Glutamatergic neuron (in vitro differentiated cells): ENCODE results near the gene PRSS33. TPM values are rescaled to one million over a fixed set of nuclear protein-coding genes. Genes with fewer than 3 reads are reported as not detected.

Experiments used
- DNase-seq: peaks from one replicate; pipeline ENCODE4 v3.0.0; 2022
- H3K27ac Mint-ChIP-seq: one replicate; pipeline ENCODE4 v1.8.0; 2020; ENCODE audit warnings: mild to moderate bottlenecking, mixed read lengths, inconsistent platforms; ENCODE audit not compliant: unreplicated experiment
- H3K27me3 Mint-ChIP-seq: one replicate; pipeline ENCODE4 v1.8.0; 2020; ENCODE audit warnings: mild to moderate bottlenecking, moderate library complexity, mixed read lengths, inconsistent platforms; ENCODE audit not compliant: unreplicated experiment
- H3K36me3 Mint-ChIP-seq: one replicate; pipeline ENCODE4 v1.8.0; 2020; ENCODE audit warnings: mild to moderate bottlenecking, mixed read lengths, inconsistent platforms; ENCODE audit not compliant: unreplicated experiment
- H3K4me1 Mint-ChIP-seq: one replicate; pipeline ENCODE4 v1.8.0; 2020; ENCODE audit warnings: mild to moderate bottlenecking, low read depth, mixed read lengths, inconsistent platforms; ENCODE audit not compliant: unreplicated experiment
- H3K4me3 Mint-ChIP-seq: one replicate; pipeline ENCODE4 v1.8.0; 2020; ENCODE audit warnings: mild to moderate bottlenecking, mixed read lengths, inconsistent platforms; ENCODE audit not compliant: unreplicated experiment
- H3K9me3 Mint-ChIP-seq: one replicate; pipeline ENCODE4 v1.8.0; 2020; ENCODE audit warnings: mild to moderate bottlenecking, moderate library complexity, mixed read lengths, inconsistent platforms; ENCODE audit not compliant: unreplicated experiment
- total RNA-seq: library from RNA; stranded (reverse); fragmentation: NEBNext Ultra II Directional; extraction: Animal tissue kit (Norgen Biotek cat#: 25700); gene quantifications from one replicate; pipeline ENCODE4 v1.2.1, GENCODE V29; 2021; ENCODE audit not compliant: unreplicated experiment
- TF ChIP-seq, protein P1 (sequence below): fragments of 200-600 bp; sonication (generic); IDR thresholded peaks from one replicate; pipeline ENCODE4 v1.5.0; 2021; ENCODE audit not compliant: partially characterized antibody, unreplicated experiment

Gene PRSS33
- total RNA-seq, 1 donor from 2014 or later: 0.39 TPM

DNA sequence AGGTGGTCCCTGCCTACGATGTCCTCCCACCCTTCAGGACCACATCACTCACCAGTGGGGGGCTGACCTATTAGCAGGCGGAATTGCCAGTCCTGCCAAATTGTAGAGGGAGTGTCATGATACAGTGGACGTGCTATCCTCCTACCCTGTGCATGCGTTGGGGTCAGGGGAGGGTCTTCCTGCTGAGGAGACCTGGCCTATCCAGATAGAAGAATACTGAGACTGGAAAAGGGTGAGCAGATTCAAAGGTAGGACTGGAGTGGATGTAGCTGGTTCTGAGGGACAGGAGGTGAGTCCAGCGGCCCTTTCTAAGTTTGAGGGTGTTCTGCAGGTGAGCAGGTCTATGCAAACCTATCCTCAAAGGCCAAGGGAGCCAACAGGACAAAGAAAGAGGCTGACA, 18.9 kb upstream of the PRSS33 start:
- no peak for DNase-seq
- Mint-ChIP-seq H3K27ac (no peak overlapping the region), H3K4me1 (no peaks in the 10 kb centered on the region), H3K27me3 (peaks cover 3% of the 10 kb centered on the region), H3K9me3 (peaks cover 13% of the 10 kb centered on the region), H3K36me3 (peaks cover 17% of the 10 kb centered on the region), H3K4me3 (no peak overlapping the region)
- TF ChIP-seq, protein P1, sequence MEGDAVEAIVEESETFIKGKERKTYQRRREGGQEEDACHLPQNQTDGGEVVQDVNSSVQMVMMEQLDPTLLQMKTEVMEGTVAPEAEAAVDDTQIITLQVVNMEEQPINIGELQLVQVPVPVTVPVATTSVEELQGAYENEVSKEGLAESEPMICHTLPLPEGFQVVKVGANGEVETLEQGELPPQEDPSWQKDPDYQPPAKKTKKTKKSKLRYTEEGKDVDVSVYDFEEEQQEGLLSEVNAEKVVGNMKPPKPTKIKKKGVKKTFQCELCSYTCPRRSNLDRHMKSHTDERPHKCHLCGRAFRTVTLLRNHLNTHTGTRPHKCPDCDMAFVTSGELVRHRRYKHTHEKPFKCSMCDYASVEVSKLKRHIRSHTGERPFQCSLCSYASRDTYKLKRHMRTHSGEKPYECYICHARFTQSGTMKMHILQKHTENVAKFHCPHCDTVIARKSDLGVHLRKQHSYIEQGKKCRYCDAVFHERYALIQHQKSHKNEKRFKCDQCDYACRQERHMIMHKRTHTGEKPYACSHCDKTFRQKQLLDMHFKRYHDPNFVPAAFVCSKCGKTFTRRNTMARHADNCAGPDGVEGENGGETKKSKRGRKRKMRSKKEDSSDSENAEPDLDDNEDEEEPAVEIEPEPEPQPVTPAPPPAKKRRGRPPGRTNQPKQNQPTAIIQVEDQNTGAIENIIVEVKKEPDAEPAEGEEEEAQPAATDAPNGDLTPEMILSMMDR: no peak

DNA sequence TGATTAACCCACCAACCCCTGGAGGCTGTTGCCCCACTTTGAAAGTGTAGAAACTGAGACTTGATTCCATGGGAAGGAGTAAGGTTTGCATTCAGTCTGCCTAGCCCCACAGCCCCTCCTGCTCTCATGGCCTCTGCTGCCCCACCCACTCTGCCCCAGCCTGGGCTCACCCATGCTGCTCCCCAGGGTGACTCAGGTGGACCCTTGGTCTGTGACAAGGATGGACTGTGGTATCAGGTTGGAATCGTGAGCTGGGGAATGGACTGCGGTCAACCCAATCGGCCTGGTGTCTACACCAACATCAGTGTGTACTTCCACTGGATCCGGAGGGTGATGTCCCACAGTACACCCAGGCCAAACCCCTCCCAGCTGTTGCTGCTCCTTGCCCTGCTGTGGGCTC, 17.4 kb upstream of the PRSS33 start:
- Mint-ChIP-seq H3K9me3 (peaks cover 12% of the 10 kb centered on the region), H3K4me3 (no peak overlapping the region), H3K27me3 (peaks cover 3% of the 10 kb centered on the region), H3K36me3 (peaks cover 17% of the 10 kb centered on the region), H3K4me1 (no peaks in the 10 kb centered on the region), H3K27ac (no peak overlapping the region)
- no peak for DNase-seq
- TF ChIP-seq, protein P1: no peak

DNA sequence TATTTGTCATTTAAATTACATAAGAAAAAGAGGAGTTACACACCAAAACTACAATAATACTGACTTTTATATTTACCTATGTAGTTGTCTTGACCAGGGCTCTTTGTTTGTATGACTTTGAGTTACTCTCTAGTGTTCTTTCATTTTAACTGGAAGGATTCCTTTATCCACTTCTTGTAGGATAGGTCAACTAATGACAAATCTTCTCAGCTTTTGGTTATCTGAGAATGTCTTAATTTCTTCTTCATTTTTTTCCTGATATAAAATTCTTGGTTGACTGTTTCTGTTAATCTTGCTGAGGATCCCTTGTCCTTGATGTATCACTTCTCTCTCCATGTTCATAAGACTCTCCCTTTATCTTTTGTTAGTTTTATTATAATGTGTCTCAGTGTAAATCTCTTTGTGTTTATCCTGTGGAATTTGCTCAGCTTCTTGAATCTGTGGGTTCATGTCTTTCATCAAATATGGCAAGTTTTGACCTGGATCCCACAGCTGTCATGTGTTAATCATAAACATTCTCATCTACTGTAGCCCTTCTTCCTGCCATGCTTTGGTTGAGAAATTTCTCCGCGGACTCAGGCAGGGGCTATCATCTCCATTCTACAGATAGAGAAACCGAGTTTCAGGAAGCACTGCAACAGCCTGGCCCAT, 16.3 kb upstream of the PRSS33 start:
- no peak overlapping the region for H3K27ac Mint-ChIP-seq

DNA sequence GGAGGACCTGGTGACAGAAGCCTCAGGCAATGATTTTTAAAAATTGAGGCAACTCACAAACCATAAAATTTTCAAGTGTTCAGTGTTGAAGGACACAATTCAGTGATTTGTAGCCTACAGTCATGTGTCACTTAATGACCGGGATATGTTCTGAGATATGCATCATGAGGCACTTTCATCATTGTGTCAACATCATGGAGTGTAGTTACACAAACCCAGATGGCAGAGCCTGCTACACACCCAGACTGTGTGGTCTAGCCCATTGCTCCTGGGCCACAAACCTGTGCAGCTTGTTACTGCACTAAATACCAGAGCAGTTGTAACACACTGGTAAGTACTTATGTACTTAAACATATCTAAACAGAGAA, 12.5 kb upstream of the PRSS33 start:
- H3K27me3 Mint-ChIP-seq: peaks cover 3% of the 10 kb centered on the region
- no peaks in the 10 kb centered on the region for H3K4me1 Mint-ChIP-seq
- DNase-seq: no peak
- TF ChIP-seq, protein P1: no peak
- H3K4me3 Mint-ChIP-seq: no peak overlapping the region
- H3K9me3 Mint-ChIP-seq: peaks cover 3% of the 10 kb centered on the region
- H3K36me3 Mint-ChIP-seq: peaks cover 5% of the 10 kb centered on the region
- peak overlapping the region; percentile 28 for H3K27ac Mint-ChIP-seq

More for the DNA sequence above, 16.3 kb upstream of the PRSS33 start:
- Mint-ChIP-seq H3K9me3 (peaks cover 8% of the 10 kb centered on the region), H3K27me3 (peaks cover 5% of the 10 kb centered on the region), H3K4me3 (no peak overlapping the region), H3K4me1 (no peaks in the 10 kb centered on the region), H3K36me3 (peaks cover 12% of the 10 kb centered on the region)
- DNase-seq: no peak
- TF ChIP-seq, protein P1: no peak

DNA sequence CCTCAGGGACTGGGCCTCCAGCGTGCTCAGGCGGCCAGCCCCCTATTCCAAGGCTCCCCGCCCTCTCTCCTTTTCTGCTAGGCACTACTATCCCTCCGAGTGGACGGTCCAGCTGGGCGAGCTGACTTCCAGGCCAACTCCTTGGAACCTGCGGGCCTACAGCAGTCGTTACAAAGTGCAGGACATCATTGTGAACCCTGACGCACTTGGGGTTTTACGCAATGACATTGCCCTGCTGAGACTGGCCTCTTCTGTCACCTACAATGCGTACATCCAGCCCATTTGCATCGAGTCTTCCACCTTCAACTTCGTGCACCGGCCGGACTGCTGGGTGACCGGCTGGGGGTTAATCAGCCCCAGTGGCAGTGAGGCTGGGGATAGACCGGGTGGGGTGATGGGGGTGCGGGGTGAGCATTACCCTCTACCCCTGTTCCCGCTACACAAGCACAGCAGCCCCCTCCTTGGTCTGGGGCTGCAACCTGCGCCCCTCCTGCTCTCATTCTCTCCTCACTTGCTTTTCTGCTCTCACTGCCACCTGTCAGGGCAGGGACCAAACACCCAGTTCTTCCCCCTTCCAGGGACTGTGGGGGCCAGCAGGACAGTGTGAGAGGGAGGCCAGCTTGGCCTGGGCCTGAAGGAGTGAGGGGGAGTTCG, 12.0 kb upstream of the PRSS33 start:
- peak overlapping the region; percentile 28 for H3K27ac Mint-ChIP-seq
- TF ChIP-seq, protein P1: no peak
- H3K9me3 Mint-ChIP-seq: peaks cover 5% of the 10 kb centered on the region
- H3K4me3 Mint-ChIP-seq: no peak overlapping the region
- H3K27me3 Mint-ChIP-seq: peaks cover 7% of the 10 kb centered on the region
- no peaks in the 10 kb centered on the region for H3K4me1 Mint-ChIP-seq
- no peak for DNase-seq
- peaks cover 5% of the 10 kb centered on the region for H3K36me3 Mint-ChIP-seq
